IMR-90 (cell line): ENCODE results near the gene CDH23. TPM values are rescaled to one million over a fixed set of nuclear protein-coding genes. Genes with fewer than 3 reads are reported as not detected.

Experiments used
- ATAC-seq: fragments of 200-7000 bp; cut with Tn5 transposase; 2 replicates; pipeline ENCODE4 v1.9.1; 2020; ENCODE audit warnings: low read depth, mild to moderate bottlenecking, moderate library complexity
- BruUV-seq: library from RNA; stranded (reverse); fragments of 400-500 nt; replicated peaks from 2 replicates; lab custom pipeline; 2021; lab: Mats Ljungman, UMichigan
- CTCF ChIA-PET: fragments of 300-600 bp; formaldehyde crosslinking; extraction: SDS; loops from one replicate; lab custom pipeline; 2021; ENCODE audit warnings: antibody characterized with exemption; lab: Yijun Ruan, JAX
- POLR2A ChIA-PET: fragments of 300-600 bp; sonication (Branson Sonifier 250); formaldehyde crosslinking; loops from one replicate; lab custom pipeline; 2022; ENCODE audit warnings: antibody characterized with exemption; ENCODE audit not compliant: unreplicated experiment; lab: Charles Lee
- DNase-seq: peaks from one replicate; pipeline ENCODE4 v3.0.0; 2013
- H2AFZ ChIP-seq: replicated peaks from 2 replicates; pipeline ENCODE3; 2013; ENCODE audit warnings: low read length, mild to moderate bottlenecking; ENCODE audit not compliant: poor library complexity
- H2AK5ac ChIP-seq: 2 replicates; pipeline ENCODE4 v1.6.1; 2013; ENCODE audit warnings: low read depth, low read length, inconsistent platforms
- H2AK9ac ChIP-seq: replicated peaks from 2 replicates; pipeline ENCODE3; 2013; ENCODE audit warnings: mild to moderate bottlenecking, low read depth, low read length, moderate library complexity; ENCODE audit not compliant: poor library complexity
- H2BK120ac ChIP-seq: 2 replicates; pipeline ENCODE4 v1.6.1; 2013; ENCODE audit warnings: low read depth, low read length, inconsistent platforms
- H2BK15ac ChIP-seq: 3 replicates; pipeline ENCODE4 v1.6.1; 2013; ENCODE audit warnings: low read depth, low read length, inconsistent platforms
- H2BK20ac ChIP-seq: 2 replicates; pipeline ENCODE4 v1.6.1; 2013; ENCODE audit warnings: low read depth, mild to moderate bottlenecking, inconsistent platforms, low read length, moderate library complexity
- H2BK5ac ChIP-seq: 2 replicates; pipeline ENCODE4 v1.6.1; 2013; ENCODE audit warnings: mild to moderate bottlenecking, low read depth, low read length, inconsistent platforms; ENCODE audit not compliant: poor library complexity, severe bottlenecking
- H3K14ac ChIP-seq: replicated peaks from 2 replicates; pipeline ENCODE4 v1.6.1; 2013; ENCODE audit warnings: low read depth, low read length, inconsistent platforms
- H3K18ac ChIP-seq: 2 replicates; pipeline ENCODE4 v1.6.1; 2013; ENCODE audit warnings: low read depth, low read length, control low read depth
- H3K23ac ChIP-seq: 2 replicates; pipeline ENCODE4 v1.6.1; 2013; ENCODE audit warnings: low read depth, low read length, inconsistent platforms
- H3K27ac ChIP-seq: 2 replicates; pipeline ENCODE4 v1.5.1; 2013; ENCODE audit warnings: mild to moderate bottlenecking, control low read depth, low read length; ENCODE audit not compliant: insufficient read depth
- H3K27me3 ChIP-seq: 2 replicates; pipeline ENCODE4 v1.6.1; 2013; ENCODE audit warnings: low read length; ENCODE audit not compliant: control insufficient read depth, insufficient read depth
- H3K36me3 ChIP-seq: 2 replicates; pipeline ENCODE4 v1.6.1; 2013; ENCODE audit warnings: low read length, mixed read lengths; ENCODE audit not compliant: control insufficient read depth, insufficient read depth
- H3K4ac ChIP-seq: 2 replicates; pipeline ENCODE4 v1.6.1; 2013; ENCODE audit warnings: low read depth, low read length, inconsistent platforms
- H3K4me1 ChIP-seq: 2 replicates; pipeline ENCODE4 v1.6.1; 2013; ENCODE audit warnings: low read length, mixed read lengths; ENCODE audit not compliant: control insufficient read depth, insufficient read depth
- H3K4me2 ChIP-seq: 2 replicates; pipeline ENCODE4 v1.6.1; 2013; ENCODE audit warnings: low read depth, mild to moderate bottlenecking, control low read depth, low read length, moderate library complexity
- H3K4me3 ChIP-seq: 2 replicates; pipeline ENCODE4 v1.5.1; 2013; ENCODE audit warnings: low read depth, mild to moderate bottlenecking, control low read depth, low read length, moderate library complexity; ENCODE audit not compliant: insufficient read depth
- H3K56ac ChIP-seq: 2 replicates; pipeline ENCODE4 v1.6.1; 2013; ENCODE audit warnings: low read length, inconsistent platforms; ENCODE audit not compliant: insufficient read depth; ENCODE audit errors: extremely low read depth
- H3K79me1 ChIP-seq, 2 experiments: 2 replicates each; pipeline ENCODE4 v1.6.1; 2013; ENCODE audit warnings: low read length in 2 of 2, inconsistent platforms in 1 of 2, low read depth in 1 of 2
- H3K9ac ChIP-seq: 2 replicates; pipeline ENCODE4 v1.6.1; 2013; ENCODE audit warnings: low read depth, low read length, control low read depth
- H3K9me1 ChIP-seq: 2 replicates; pipeline ENCODE4 v1.6.1; 2013; ENCODE audit warnings: low read length, inconsistent platforms; ENCODE audit not compliant: insufficient read depth
- H3K9me3 ChIP-seq: 2 replicates; pipeline ENCODE4 v1.6.1; 2013; ENCODE audit warnings: low read length; ENCODE audit not compliant: control insufficient read depth, insufficient read depth
- H4K20me1 ChIP-seq: 2 replicates; pipeline ENCODE4 v1.6.1; 2013; ENCODE audit warnings: low read length, inconsistent platforms; ENCODE audit not compliant: insufficient read depth
- H4K5ac ChIP-seq: 2 replicates; pipeline ENCODE4 v1.6.1; 2013; ENCODE audit warnings: mild to moderate bottlenecking, low read depth, low read length, control low read depth
- H4K8ac ChIP-seq, 2 experiments: 2 replicates each; pipeline ENCODE4 v1.6.1; 2013; ENCODE audit warnings: low read depth in 2 of 2, low read length in 2 of 2, control low read depth in 1 of 2, inconsistent platforms in 1 of 2
- H4K91ac ChIP-seq: 2 replicates; pipeline ENCODE4 v1.6.1; 2013; ENCODE audit warnings: low read depth, low read length, inconsistent platforms; ENCODE audit not compliant: insufficient read depth
- BHLHE40 ChIP-seq: fragments of 150-350 bp; IDR thresholded peaks from 2 replicates; pipeline ENCODE4 v1.6.1; 2016; ENCODE audit warnings: mild to moderate bottlenecking, low read depth, low read length
- CEBPB ChIP-seq: IDR thresholded peaks from 2 replicates; pipeline ENCODE4 v1.6.1; 2012; ENCODE audit warnings: low read depth, low read length, improper control_type of control experiment
- CHD1 ChIP-seq: IDR thresholded peaks from 2 replicates; pipeline ENCODE4 v1.6.1; 2012; ENCODE audit warnings: low read depth, low read length, improper control_type of control experiment
- FOS ChIP-seq: fragments of 150-350 bp; IDR thresholded peaks from 2 replicates; pipeline ENCODE4 v1.6.1; 2016; ENCODE audit warnings: low read depth, low read length
- MAFK ChIP-seq: IDR thresholded peaks from 2 replicates; pipeline ENCODE4 v1.6.1; 2012; ENCODE audit warnings: low read depth, low read length, improper control_type of control experiment
- MXI1 ChIP-seq: IDR thresholded peaks from 2 replicates; pipeline ENCODE4 v1.6.1; 2012; ENCODE audit warnings: low read depth, mild to moderate bottlenecking, low read length, moderate library complexity, borderline replicate concordance
- NFE2L2 ChIP-seq: fragments of 150-350 bp; IDR thresholded peaks from 2 replicates; pipeline ENCODE4 v1.6.1; 2016; ENCODE audit warnings: low read depth, mild to moderate bottlenecking, low read length
- POLR2A ChIP-seq: IDR thresholded peaks from 2 replicates; pipeline ENCODE4 v1.6.1; 2012; ENCODE audit warnings: mild to moderate bottlenecking, low read depth, low read length
- RCOR1 ChIP-seq: IDR thresholded peaks from 2 replicates; pipeline ENCODE4 v1.6.1; 2012; ENCODE audit warnings: mild to moderate bottlenecking, low read length, improper control_type of control experiment; ENCODE audit not compliant: insufficient replicate concordance
- RFX5 ChIP-seq: IDR thresholded peaks from 2 replicates; pipeline ENCODE4 v1.8.0; 2012; ENCODE audit warnings: low read depth, mild to moderate bottlenecking, low read length, moderate library complexity
- SMC3 ChIP-seq: fragments of 150-350 bp; IDR thresholded peaks from 2 replicates; pipeline ENCODE4 v1.6.1; 2016; ENCODE audit warnings: low read depth, mild to moderate bottlenecking, antibody characterized with exemption, low read length, moderate library complexity
- WGBS, 2 experiments: methylation state at CpG; one replicate each; pipeline versions ENCODE4 v1.1.5 to v1.1.7; 2013; ENCODE audit warnings: missing lambda C conversion rate in 2 of 2; ENCODE audit not compliant: insufficient read length in 1 of 2; ENCODE audit errors: extremely low coverage in 2 of 2; 5-methylcytosine and 5-hydroxymethylcytosine counted together
- dilution Hi-C: fragments of 300-500 bp; cut with HindIII; formaldehyde crosslinking; loops from one replicate; pipeline ENCODE4 v1.14.3; 2018; ENCODE audit warnings: low sequenced_read_pairs; ENCODE audit not compliant: unreplicated experiment
- in situ Hi-C: fragments of 300-500 bp; cut with MboI; formaldehyde crosslinking; loops from 3 replicates; pipeline ENCODE4 v1.14.3; 2019; ENCODE audit warnings: low sequenced_read_pairs, inconsistent platforms, mixed read lengths
- intact Hi-C: fragments of 100-400 bp; cut with micrococcal nuclease; formaldehyde crosslinking; loops from 2 replicates; pipeline ENCODE4 v1.10.0; 2022
- polyA plus RNA-seq, 3 experiments: library from polyadenylated mRNA; depleted of rRNA; stranded (reverse); fragments of >200 nt; gene quantifications; 2 replicates each; pipeline ENCODE4 v1.2.3, GENCODE V29; 2012; ENCODE audit warnings: low replicate concordance in 1 of 3
- total RNA-seq: library from RNA; depleted of rRNA; stranded (reverse); fragments of >200 nt; gene quantifications from 2 replicates; pipeline ENCODE4 v1.2.3, GENCODE V29; 2012
- TF ChIP-seq, protein P1 (sequence below): fragments of 150-350 bp; IDR thresholded peaks from 2 replicates; pipeline ENCODE4 v1.6.1; 2016; ENCODE audit warnings: low read depth, mild to moderate bottlenecking, low read length, moderate library complexity, borderline replicate concordance
- TF ChIP-seq, protein P2 (sequence below): fragments of 150-350 bp; IDR thresholded peaks from 2 replicates; pipeline ENCODE4 v1.6.1; 2017; ENCODE audit warnings: mild to moderate bottlenecking, antibody characterized with exemption, low read length, low read depth

Gene CDH23
- total and polyA plus RNA-seq, 2 of the 4 experiments (the other 2 are of a cell fraction), result under 0.01 to 0.03 TPM

DNA sequence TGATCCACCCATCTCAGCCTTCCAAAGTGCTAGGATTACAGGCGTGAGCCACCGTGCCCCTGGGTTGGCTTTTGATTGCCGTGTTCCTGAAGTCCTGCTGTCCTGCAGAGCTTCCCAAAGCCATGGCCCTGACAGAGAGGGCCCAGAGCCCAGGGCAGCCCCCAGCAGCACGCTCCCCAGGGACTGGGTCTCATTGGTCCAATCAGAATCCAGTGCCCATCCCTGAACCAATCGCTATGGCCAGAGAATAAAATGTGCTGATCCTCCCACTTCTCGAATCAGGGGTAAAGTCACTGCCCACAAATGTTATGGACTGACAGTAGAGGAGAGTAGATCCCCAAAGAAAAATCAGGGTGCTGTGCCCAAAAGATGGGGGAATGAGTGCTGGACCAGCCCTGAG lies 327.8 kb downstream of the CDH23 start:
- H2BK15ac ChIP-seq, result no peak overlapping the region
- no peaks in the 10 kb centered on the region for H3K79me1 ChIP-seq
- WGBS, 2 experiments, result 93% methylated on average over 3 of the region's 6 CpGs; no CpG with 5 or more reads in 1 of the 2 experiments
- no peaks in the 10 kb centered on the region for H3K36me3 ChIP-seq
- H2BK20ac ChIP-seq, result no peak overlapping the region
- peaks cover 11% of the 10 kb centered on the region for H3K27me3 ChIP-seq
- H3K4me3 ChIP-seq, result no peak overlapping the region
- H2BK5ac ChIP-seq, result no peak overlapping the region
- no peak overlapping the region for H3K27ac ChIP-seq
- H3K9ac ChIP-seq, result no peak overlapping the region
- no peak overlapping the region for H2AK5ac ChIP-seq
- in situ Hi-C loops, result no loop called here
- no peak overlapping the region for H4K91ac ChIP-seq
- CTCF ChIA-PET, result interaction anchor here (0.8 kb wide), 1 partner anchor 138 kb away, joined by 4 read pairs; no protein-coding TSS in a partner anchor
- H2AFZ ChIP-seq, result no peak overlapping the region
- H3K23ac ChIP-seq, result no peak overlapping the region
- H4K20me1 ChIP-seq, result no peaks in the 10 kb centered on the region
- TF ChIP-seq SMC3 (no peak), POLR2A (no peak), BHLHE40 (no peak), MAFK (no peak), CEBPB (no peak), CHD1 (no peak), RCOR1 (no peak), FOS (no peak), MXI1 (no peak), RFX5 (no peak), NFE2L2 (no peak)
- TF ChIP-seq, protein P1, sequence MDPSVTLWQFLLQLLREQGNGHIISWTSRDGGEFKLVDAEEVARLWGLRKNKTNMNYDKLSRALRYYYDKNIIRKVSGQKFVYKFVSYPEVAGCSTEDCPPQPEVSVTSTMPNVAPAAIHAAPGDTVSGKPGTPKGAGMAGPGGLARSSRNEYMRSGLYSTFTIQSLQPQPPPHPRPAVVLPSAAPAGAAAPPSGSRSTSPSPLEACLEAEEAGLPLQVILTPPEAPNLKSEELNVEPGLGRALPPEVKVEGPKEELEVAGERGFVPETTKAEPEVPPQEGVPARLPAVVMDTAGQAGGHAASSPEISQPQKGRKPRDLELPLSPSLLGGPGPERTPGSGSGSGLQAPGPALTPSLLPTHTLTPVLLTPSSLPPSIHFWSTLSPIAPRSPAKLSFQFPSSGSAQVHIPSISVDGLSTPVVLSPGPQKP, result no peak
- TF ChIP-seq, protein P2, sequence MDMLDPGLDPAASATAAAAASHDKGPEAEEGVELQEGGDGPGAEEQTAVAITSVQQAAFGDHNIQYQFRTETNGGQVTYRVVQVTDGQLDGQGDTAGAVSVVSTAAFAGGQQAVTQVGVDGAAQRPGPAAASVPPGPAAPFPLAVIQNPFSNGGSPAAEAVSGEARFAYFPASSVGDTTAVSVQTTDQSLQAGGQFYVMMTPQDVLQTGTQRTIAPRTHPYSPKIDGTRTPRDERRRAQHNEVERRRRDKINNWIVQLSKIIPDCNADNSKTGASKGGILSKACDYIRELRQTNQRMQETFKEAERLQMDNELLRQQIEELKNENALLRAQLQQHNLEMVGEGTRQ, result no peak
- DNase-seq, result no peak
- no peak overlapping the region for H3K14ac ChIP-seq
- H3K9me3 ChIP-seq, result no peaks in the 10 kb centered on the region; the same call in 1 of the 2 replicates
- no peak overlapping the region for H4K8ac ChIP-seq
- no peak overlapping the region for H3K4ac ChIP-seq
- H3K9me1 ChIP-seq, result no peaks in the 10 kb centered on the region
- peaks cover 9% of the 10 kb centered on the region; the same call in 1 of the 2 replicates for H3K4me1 ChIP-seq
- H3K4me2 ChIP-seq, result no peak overlapping the region
- H2AK9ac ChIP-seq, result no peak overlapping the region
- no TSS peak for BruUV-seq
- ATAC-seq, result no peak
- intact Hi-C loops, result no loop called here
- H2BK120ac ChIP-seq, result no peak overlapping the region
- H3K18ac ChIP-seq, result no peak overlapping the region
- dilution Hi-C loops, result no loop called here
- POLR2A ChIA-PET, result no interaction called here
- H4K5ac ChIP-seq, result no peak overlapping the region
- H3K56ac ChIP-seq, result no peak overlapping the region
